C1 segment of cervical spinal cord (tissue), 14 donors: ENCODE measurements around the gene VSTM1.

ENCODE experiments used
- DNase-seq, 14 donors: peaks; one replicate each; lab custom pipeline; 2025; lab: John Stamatoyannopoulos, UW

Gene VSTM1

GRCh38 chr19:54011507-54012211, 52.0 kb downstream of the VSTM1 start:
- no peak for DNase-seq

GRCh38 chr19:54010474-54010873, 53.2 kb downstream of the VSTM1 start:
- DNase-seq, result no peak

GRCh38 chr19:54009440-54009839, 54.3 kb downstream of the VSTM1 start:
- no peak for DNase-seq

DNA sequence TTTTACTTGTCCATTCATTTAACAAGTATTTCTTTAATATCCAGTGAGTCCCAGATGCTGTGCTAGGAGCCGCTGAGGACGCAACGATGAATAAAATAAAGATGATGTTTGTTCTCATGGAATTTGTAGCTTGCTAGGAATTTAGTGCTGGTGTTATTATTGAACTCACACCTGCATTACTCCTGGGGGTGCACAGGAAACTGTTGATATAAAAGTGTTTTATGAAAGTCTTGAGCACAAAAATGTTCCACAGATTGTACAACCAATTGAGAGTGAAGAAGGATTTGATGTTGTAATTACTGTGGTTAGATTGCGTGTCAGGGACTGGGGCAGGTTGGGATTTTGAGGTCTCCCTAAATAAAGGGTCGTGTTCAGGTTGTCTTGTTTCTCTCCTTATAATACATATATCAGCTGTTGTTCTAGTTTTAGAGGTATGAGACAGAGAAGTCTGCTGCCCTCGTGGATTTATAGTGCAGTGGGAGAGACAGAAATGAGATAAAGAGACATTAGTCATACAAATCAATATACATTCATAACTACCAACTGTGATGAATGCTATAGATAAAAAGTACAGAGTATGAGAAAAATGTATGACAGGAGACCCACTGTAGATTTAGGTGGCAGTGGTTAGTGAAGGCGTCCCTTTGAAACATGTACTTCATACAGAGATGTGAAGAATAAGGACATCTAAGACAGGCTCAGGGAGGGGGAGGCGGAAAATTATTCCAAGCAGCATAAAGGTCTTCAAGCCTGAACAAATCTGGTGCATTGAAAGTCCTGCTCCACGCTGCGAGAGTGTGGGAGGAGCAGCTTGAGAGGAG, 61.0 kb downstream of the VSTM1 start:
- no peak for DNase-seq

DNA sequence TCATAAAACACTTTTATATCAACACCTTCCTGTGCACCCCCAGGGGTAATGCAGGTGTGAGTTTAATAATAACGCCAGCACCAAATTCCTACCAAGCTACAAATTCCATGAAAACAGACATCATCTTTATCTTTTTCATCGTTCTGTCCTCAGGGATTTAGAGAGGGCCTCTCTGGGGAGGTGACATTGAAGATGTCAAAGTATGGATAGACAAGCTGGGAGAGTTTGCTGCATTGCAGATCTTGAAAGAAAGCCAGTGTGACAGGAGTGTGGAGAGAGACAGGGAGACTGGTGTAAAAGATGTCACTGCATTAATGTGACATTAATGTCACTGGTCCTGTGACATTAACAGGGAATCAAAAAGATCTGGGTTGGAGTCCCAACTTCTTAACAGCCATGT, 62.2 kb downstream of the VSTM1 start:
- DNase-seq, result no peak

GRCh38 chr19:53999694-54000093, 64.0 kb downstream of the VSTM1 start:
- no peak for DNase-seq

- DNase-seq, result no peak
These were observed 65.5 kb downstream of the VSTM1 start for GRCh38 chr19:53998223-53998622.

GRCh38 chr19:53994811-53995210, 68.9 kb downstream of the VSTM1 start:
- DNase-seq, result no peak

- DNase-seq, result no peak
These were observed 70.2 kb downstream of the VSTM1 start for GRCh38 chr19:53993448-53993847.

- no peak for DNase-seq
These were observed 70.9 kb downstream of the VSTM1 start for GRCh38 chr19:53992815-53993214.

GRCh38 chr19:53992211-53992610, 71.5 kb downstream of the VSTM1 start:
- DNase-seq, result no peak

- peak in 1 of 14 donors; percentile 7 for DNase-seq
These were observed 72.2 kb downstream of the VSTM1 start, which contains the start of gene CACNG6 for GRCh38 chr19:53991224-53992113. Gene CACNG6, plus strand, starts transcription at chr19:53991637. Its CDS starts 1,241 bp downstream, at chr19:53992878.
